NCI-H748 treated with DMSO at 0.1 percent for 48 hours (cell line): Measurements from ENCODE around the gene HMGCS2.
A peak's percentile ranks its signal among the peaks of the same experiment; 100 is the strongest.

Experiments used
- DNase-seq: peaks from one replicate; lab custom pipeline; 2025; lab: John Stamatoyannopoulos, UW

HMGCS2 gene

DNA sequence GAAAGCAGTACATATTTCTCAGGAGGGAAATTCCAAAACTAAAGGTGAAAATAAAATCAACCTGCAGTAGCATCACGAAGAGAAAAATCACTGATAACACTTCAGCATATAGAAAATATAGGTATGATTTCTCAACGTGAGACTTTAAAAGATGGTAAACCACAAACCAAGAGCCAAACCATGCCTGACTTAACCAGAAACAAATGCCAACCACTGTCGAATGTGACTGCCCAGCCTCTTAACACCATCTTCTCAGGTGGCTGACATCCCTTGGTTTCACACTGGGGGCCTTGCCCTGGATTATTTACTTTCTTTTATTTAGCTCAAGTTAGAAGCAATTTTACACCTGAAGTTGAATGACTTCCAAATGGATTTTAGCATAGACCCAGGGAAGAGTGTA is 10.1 kb downstream of the HMGCS2 start:
- no peak for DNase-seq

GRCh38 chr1:119752592-119752991 is 16.1 kb downstream of the HMGCS2 start:
- no peak for DNase-seq

GRCh38 chr1:119748040-119748439 is 20.7 kb downstream of the HMGCS2 start:
- DNase-seq: no peak

DNA sequence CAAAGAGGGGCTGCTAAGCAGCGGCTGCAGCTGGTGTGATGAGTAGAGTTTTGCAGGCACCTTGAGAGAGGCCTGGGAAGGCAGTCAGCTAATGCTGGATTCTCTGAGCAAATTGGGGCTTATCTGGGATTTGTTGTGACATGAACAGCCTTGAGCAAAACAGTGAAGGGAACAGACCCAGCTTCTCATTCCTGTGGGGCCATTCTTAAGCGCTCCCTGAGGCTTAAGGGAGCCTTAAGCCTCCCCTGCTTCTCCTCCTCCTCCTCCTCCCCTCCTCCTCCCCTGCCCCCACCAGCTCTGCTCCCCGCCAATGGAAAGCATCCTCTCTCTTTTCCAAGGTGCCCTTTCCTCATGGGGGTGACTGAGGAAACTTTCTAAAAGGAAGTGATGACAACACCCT is 21.3 kb downstream of the HMGCS2 start:
- no peak for DNase-seq

DNA sequence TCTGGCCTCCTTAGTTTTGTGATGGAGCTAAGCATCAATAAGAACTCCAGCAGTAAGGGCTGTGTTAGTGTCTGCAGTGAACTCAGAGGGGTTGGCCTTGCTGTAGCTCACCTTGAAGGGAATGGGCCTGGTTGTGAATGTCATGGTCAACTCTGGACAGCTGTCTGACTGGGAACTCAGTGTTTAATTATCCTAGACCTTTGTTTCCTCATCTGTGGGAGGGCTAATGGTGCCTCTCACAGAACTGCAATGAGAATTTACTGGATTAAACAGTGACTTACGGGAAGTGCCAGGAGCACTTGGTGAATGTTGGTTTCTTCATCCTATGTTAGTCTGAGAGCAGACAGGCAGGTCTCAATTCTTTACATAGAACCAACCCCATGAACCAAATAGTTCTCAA is 23.7 kb downstream of the HMGCS2 start:
- DNase-seq: no peak

- no peak for DNase-seq
Measured at GRCh38 chr1:119744598-119744942, 24.1 kb downstream of the HMGCS2 start.

DNA sequence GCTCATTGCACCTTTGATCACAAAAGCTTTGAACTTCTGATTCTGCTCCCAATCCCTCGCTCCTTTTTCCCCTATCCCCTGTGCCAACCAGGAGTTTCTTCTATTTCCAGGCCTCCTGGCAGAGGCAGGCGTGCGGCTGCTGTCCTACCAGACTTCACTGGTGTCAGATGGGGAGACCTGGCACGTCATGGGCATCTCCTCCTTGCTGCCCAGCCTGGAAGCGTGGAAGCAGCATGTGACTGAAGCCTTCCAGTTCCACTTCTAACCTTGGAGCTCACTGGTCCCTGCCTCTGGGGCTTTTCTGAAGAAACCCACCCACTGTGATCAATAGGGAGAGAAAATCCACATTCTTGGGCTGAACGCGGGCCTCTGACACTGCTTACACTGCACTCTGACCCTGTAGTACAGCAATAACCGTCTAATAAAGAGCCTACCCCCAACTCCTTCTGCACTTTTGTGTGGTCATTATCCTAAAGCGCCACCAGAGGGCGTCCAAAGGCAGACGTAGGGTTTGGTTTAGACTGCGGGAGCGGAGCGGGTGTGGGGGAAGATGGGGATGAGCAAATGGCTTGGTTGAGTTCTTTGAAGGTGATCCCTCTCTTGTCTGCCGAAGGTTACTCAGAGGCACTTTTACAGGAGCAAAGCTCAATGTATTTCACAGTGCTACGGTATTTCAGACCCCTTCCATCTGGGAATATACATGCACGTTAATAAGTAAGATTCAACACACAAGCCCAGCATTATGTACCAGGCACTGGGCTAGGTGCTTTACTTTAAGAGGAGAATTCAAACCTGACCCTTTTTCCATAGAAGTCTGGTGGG is 24.7 kb downstream of the HMGCS2 start:
- peak; percentile 44 for DNase-seq

GRCh38 chr1:119743308-119743707 is 25.4 kb downstream of the HMGCS2 start:
- no peak for DNase-seq

- no peak for DNase-seq
Measured at GRCh38 chr1:119742677-119743076, 26.0 kb downstream of the HMGCS2 start.

DNA sequence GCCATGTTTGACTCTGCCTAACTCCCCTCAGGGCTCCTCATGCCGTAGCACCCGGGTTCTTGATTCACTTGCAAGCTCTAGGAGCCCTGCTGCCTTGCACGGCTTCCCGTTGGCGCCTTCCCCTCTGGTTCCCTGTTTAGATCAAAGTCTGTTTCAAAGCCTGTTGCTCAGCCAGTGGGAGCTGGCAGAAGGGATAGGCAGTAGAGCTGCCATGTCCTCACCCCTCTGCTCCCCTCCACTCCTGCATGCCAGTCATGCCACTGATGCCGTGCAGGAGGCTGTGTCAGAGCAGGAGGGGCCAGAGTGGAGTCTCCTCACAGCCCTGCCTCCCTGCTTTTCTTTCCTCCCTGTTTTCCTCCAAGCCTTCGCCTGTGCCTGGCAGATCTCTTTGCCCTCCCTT is 26.5 kb downstream of the HMGCS2 start:
- DNase-seq: no peak

GRCh38 chr1:119740896-119741780 is 27.6 kb downstream of the HMGCS2 start:
- DNase-seq: no peak

GRCh38 chr1:119740261-119740660 is 28.4 kb downstream of the HMGCS2 start:
- no peak for DNase-seq

GRCh38 chr1:119739150-119739549 is 29.6 kb downstream of the HMGCS2 start:
- no peak for DNase-seq

DNA sequence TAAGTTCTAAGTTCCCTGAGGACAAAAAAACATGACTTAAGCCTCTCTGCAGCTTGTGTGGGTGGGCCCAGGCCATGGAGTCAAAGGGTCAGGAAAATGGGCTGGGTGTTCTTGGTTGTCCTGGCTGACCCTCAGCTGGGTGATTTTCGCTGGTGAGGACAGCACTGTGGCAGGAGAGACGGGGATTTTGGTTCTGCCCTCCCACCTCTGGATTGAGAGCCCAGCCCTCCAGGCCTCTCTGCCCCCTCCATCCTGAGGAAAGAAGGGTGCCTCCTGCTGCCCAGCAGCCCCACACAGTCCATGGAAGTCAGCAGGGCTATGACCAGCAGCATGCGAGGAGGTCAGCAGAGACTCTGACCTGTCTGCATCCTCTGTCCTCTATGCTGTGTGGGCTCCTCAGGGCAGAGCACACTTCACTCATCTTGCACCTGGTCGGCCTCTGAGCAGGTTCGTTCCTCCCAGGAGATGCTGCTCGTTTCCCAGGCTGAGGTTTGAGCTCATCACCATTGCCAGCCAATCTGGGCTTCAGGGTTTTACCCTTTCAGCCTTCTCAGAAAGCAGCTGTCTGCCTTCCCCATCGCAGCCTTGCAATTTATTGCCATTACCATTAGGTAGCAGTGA is 30.5 kb downstream of the HMGCS2 start:
- no peak for DNase-seq

- no peak for DNase-seq
Measured at GRCh38 chr1:119737040-119737682, 31.5 kb downstream of the HMGCS2 start.

DNA sequence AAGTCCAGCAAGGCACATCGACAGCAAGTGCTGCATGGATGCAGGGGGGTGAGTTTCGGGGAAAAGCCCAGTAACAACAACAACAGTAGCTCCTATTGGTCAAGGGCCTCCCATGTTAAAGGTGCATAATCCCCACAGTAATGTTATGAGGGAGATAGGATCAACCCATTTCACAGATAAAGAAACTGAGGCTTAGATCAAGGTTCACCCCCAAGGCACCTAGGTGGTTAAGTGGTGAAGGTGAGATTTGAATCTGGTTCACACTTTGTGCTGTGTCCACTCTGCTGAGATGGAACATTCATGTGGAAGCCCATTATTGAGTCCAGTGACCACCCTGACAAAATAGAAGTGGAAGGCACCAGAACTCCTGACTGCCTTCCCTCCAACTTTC is 32.1 kb downstream of the HMGCS2 start:
- DNase-seq: no peak

DNA sequence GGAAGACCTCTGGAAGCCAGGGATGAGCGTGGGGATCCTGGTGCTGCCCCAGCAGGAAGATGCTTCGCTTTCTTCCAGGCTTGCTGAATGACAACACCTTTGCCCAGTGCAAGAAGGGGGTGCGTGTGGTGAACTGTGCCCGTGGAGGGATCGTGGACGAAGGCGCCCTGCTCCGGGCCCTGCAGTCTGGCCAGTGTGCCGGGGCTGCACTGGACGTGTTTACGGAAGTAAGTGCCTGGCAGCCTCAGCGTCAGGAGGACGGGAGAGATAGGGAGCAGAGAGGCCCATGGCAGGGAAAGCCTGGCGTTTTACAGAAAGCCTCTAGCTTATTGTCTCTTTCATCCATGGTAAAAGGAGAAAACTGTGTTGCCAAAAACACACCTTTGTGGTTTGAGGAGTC is 33.5 kb downstream of the HMGCS2 start:
- DNase-seq: no peak

DNA sequence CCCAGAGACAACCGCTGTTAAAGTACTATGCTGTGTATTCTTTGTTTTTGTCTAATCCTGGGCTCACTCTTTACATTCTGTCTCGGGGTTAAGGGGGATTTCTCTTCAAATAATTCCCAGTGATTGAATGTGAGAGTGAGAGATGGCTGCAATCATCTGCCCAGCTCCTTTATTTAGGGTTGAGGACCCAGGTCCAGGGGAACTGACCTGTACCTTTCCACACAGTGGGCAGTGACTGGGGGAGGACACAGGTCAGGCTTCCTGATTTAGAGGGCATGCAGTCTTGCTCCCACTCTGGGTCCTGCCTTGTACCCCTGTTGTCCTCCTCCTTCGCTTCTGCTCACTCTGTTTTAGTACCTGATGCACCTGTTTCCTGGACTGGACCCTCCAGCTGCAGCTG is 35.0 kb downstream of the HMGCS2 start:
- DNase-seq: no peak

DNA sequence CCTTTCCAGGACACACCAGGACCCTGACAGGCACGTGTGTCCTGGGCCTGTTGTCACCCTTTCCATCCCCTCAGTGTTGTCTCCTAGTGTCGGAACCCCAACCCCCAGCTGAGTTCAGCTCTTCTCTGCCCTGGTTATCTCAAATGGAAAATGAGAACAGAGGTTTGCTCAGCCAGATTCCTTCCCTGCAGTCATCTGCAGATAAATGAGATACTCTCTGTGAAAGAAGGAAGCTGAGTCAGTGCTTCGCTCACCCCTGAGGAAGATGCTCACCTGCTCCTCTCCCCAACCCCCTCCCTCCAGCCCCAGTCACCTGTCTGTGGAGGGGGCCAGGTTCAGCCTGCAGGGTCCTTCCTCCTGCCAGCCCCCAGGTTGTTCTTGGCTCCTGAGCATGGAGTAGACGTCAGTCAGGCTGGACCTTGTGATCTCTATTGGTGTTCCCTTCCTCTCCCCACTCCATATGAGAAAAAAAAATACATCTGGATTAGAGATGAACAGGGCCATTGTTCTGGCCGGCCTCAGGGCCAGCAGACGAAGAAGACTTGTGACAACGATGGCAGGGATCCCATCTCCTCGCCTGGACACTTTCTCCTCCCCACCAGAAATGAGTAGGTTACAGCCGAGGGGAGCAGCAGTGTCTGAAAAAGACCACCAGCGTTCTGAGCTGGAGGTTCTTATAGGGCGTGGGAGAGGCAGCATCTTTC is 36.1 kb downstream of the HMGCS2 start:
- DNase-seq: no peak

GRCh38 chr1:119731741-119732430 is 36.8 kb downstream of the HMGCS2 start:
- no peak for DNase-seq

DNA sequence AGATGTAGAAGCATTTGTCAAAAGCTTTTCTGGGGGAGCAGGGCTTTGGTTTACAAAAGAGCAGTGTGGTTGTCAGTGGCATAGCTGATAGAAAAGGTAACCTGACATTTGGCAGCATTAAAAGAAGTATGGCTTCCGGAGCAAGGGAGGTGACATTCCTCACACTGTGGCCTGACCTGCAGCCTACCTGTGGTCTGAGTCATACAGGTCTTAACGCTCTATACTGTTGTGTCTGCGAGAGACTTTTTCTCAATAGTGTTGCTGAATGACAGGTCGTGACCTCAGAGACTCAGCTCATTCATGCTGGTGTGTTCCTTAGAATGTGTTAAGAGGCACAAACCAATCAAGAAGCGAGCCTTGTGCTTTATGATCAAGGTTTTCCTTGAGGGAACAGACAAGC is 37.6 kb downstream of the HMGCS2 start:
- no peak for DNase-seq
